Endodermal cell (in vitro differentiated cells): ENCODE measurements around the gene IFNE. TPM values are rescaled to one million over a fixed set of nuclear protein-coding genes. Genes with fewer than 3 reads are reported as not detected.

ENCODE experiments used
- DNase-seq: peaks from one replicate; pipeline ENCODE4 v3.0.0-alpha.2; 2017
- H3K27ac ChIP-seq: 2 replicates; pipeline ENCODE4 v1.5.1; 2013; ENCODE audit warnings: mild to moderate bottlenecking, low read depth, low read length, moderate library complexity
- H3K27me3 ChIP-seq: 2 replicates; pipeline ENCODE4 v1.6.1; 2013; ENCODE audit warnings: mild to moderate bottlenecking, low read length, moderate library complexity; ENCODE audit not compliant: insufficient read depth, control insufficient read depth, poor library complexity, severe bottlenecking
- H3K36me3 ChIP-seq: 2 replicates; pipeline ENCODE4 v1.7.0; 2013; ENCODE audit warnings: mild to moderate bottlenecking, low read length, moderate library complexity; ENCODE audit not compliant: control insufficient read depth, insufficient read depth
- H3K4me1 ChIP-seq: one replicate; pipeline ENCODE4 v1.7.0; 2013; ENCODE audit warnings: low read length; ENCODE audit not compliant: control insufficient read depth, insufficient read depth
- H3K4me3 ChIP-seq: 2 replicates; pipeline ENCODE4 v1.5.1; 2013; ENCODE audit warnings: mild to moderate bottlenecking, low read length, moderate library complexity
- H3K9ac ChIP-seq: 2 replicates; pipeline ENCODE4 v1.6.1; 2013; ENCODE audit warnings: mild to moderate bottlenecking, low read length, moderate library complexity; ENCODE audit not compliant: poor library complexity, severe bottlenecking; ENCODE audit errors: extremely low read depth
- H3K9me3 ChIP-seq: 2 replicates; pipeline ENCODE4 v1.6.1; 2013; ENCODE audit warnings: mild to moderate bottlenecking, low read length, moderate library complexity; ENCODE audit not compliant: control insufficient read depth
- H3K27ac Mint-ChIP-seq: 2 replicates; pipeline ENCODE4 v1.8.0; 2020; ENCODE audit warnings: mixed read lengths
- H3K27me3 Mint-ChIP-seq: 2 replicates; pipeline ENCODE4 v1.8.0; 2021; ENCODE audit warnings: mild to moderate bottlenecking, mixed read lengths; ENCODE audit not compliant: insufficient read depth
- H3K36me3 Mint-ChIP-seq: 2 replicates; pipeline ENCODE4 v1.8.0; 2020; ENCODE audit warnings: low read depth, mixed read lengths
- H3K4me1 Mint-ChIP-seq: 2 replicates; pipeline ENCODE4 v1.8.0; 2020; ENCODE audit warnings: mixed read lengths
- H3K4me3 Mint-ChIP-seq: 2 replicates; pipeline ENCODE4 v1.8.0; 2020; ENCODE audit warnings: mild to moderate bottlenecking, moderate library complexity, mixed read lengths
- H3K9me3 Mint-ChIP-seq: 2 replicates; pipeline ENCODE4 v1.8.0; 2020; ENCODE audit warnings: mild to moderate bottlenecking, mixed read lengths
- WGBS, 2 experiments: methylation state at CpG; one replicate each; pipeline versions ENCODE4 v1.1.5 to v1.1.7; 2013; ENCODE audit warnings: missing lambda C conversion rate in 2 of 2, mixed read lengths in 1 of 2; ENCODE audit not compliant: insufficient coverage in 1 of 2, insufficient read length in 1 of 2; 5-methylcytosine and 5-hydroxymethylcytosine counted together
- total RNA-seq, 2 donors: library from RNA; stranded (reverse); fragmentation: NEBNext Ultra II Directional in 1 of 2; extraction: Animal tissue kit (Norgen Biotek cat#: 25700) in 1 of 2; gene quantifications; 2 replicates in 1 of 2; 3 replicates in 1 of 2; pipeline ENCODE4 v1.2.1, GENCODE V29; 2021
- TF ChIP-seq, protein P1 (sequence below): fragments of 200-600 bp; sonication (generic); conservative IDR thresholded peaks from 2 replicates; pipeline ENCODE4 v1.5.0; 2021; ENCODE audit warnings: antibody characterized with exemption, mild to moderate bottlenecking

Gene IFNE
- total RNA-seq, 2 donors from 2014 or later: 1.5 to 2.0 TPM

- 86 to 95% methylated on average over 4 to 5 of the region's 5 CpGs for WGBS, 2 experiments
- Mint-ChIP-seq H3K27me3 (no peaks in the 10 kb centered on the region), H3K9me3 (peaks cover 52% of the 10 kb centered on the region), H3K4me3 (no peak overlapping the region), H3K27ac (no peak overlapping the region), H3K4me1 (no peaks in the 10 kb centered on the region), H3K36me3 (peaks cover 76% of the 10 kb centered on the region)
- Histone ChIP-seq H3K4me1 (no peaks in the 10 kb centered on the region), H3K27ac (no peak overlapping the region), H3K9me3 (peaks cover 43% of the 10 kb centered on the region), H3K4me3 (no peak overlapping the region), H3K27me3 (no peaks in the 10 kb centered on the region), H3K9ac (no peak overlapping the region), H3K36me3 (peaks cover 42% of the 10 kb centered on the region)
- no peak for DNase-seq
- TF ChIP-seq, protein P1, sequence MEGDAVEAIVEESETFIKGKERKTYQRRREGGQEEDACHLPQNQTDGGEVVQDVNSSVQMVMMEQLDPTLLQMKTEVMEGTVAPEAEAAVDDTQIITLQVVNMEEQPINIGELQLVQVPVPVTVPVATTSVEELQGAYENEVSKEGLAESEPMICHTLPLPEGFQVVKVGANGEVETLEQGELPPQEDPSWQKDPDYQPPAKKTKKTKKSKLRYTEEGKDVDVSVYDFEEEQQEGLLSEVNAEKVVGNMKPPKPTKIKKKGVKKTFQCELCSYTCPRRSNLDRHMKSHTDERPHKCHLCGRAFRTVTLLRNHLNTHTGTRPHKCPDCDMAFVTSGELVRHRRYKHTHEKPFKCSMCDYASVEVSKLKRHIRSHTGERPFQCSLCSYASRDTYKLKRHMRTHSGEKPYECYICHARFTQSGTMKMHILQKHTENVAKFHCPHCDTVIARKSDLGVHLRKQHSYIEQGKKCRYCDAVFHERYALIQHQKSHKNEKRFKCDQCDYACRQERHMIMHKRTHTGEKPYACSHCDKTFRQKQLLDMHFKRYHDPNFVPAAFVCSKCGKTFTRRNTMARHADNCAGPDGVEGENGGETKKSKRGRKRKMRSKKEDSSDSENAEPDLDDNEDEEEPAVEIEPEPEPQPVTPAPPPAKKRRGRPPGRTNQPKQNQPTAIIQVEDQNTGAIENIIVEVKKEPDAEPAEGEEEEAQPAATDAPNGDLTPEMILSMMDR: no peak
These were observed 43.1 kb upstream of the IFNE start for GRCh38 chr9:21525174-21525573.

- no peak overlapping the region for H3K9ac ChIP-seq
- no peak for DNase-seq
- Mint-ChIP-seq H3K4me1 (no peaks in the 10 kb centered on the region), H3K4me3 (no peak overlapping the region), H3K36me3 (peaks cover 74% of the 10 kb centered on the region), H3K27ac (no peak overlapping the region), H3K9me3 (peaks cover 52% of the 10 kb centered on the region), H3K27me3 (no peaks in the 10 kb centered on the region)
- no peak overlapping the region for H3K4me3 ChIP-seq
- peaks cover 35% of the 10 kb centered on the region for H3K9me3 ChIP-seq
- 90 to 100% methylated on average over 2 of the region's 2 CpGs for WGBS, 2 experiments
- TF ChIP-seq, protein P1: no peak
- no peaks in the 10 kb centered on the region for H3K4me1 ChIP-seq
- no peaks in the 10 kb centered on the region for H3K27me3 ChIP-seq
- H3K27ac ChIP-seq: no peak overlapping the region
- peaks cover 35% of the 10 kb centered on the region for H3K36me3 ChIP-seq
These were observed 42.2 kb upstream of the IFNE start for GRCh38 chr9:21524099-21524830.

DNA sequence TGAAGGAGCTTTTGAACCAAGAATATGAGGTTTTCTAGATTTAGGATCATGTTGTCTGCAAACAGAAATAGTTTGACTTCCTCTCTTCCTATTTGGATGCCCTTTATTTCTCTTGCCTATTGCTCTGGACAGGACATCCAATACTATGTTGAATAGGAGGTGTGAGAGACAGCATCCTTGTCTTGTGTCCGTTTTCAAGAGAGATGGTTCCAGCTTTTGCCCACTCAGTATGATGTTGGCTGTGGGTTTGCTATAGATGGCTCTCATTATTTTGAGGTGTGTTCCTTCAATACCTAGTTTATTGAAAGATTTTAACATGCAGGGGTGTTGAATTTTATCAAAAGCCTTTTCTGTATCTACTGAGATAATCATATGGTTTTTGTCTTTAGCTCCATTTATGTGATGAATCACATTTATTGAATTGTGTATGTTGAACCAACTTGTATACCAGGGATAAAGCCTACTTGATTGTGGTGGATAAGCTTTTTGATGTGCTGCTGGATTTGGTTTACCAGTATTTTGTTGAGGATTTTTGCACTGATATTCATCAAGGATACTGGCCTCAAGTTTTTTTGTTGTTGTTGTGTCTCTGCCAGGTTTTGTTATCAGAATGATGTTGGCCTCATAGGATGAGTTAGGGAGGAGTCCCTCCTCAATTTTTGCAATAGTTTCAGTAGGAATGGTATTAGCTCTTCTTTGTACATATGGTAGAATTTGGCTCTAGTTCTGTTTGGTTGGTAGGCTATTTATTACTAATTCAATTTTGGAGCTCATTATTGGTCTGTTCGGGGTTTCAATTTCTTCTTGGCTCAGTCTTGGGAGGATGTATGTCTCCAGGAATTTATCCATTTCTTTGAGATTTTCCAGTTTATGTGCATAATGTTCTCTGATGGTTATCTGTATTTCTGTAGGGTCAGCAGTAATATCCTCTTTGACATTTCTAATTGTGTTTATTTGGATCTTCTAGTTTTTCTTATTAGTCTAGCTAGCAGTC is 41.2 kb upstream of the IFNE start:
- H3K36me3 Mint-ChIP-seq: peaks cover 68% of the 10 kb centered on the region

More for the DNA sequence above, 41.2 kb upstream of the IFNE start:
- H3K4me1 Mint-ChIP-seq: no peaks in the 10 kb centered on the region
- H3K4me1 ChIP-seq: no peaks in the 10 kb centered on the region
- H3K9ac ChIP-seq: no peak overlapping the region
- H3K9me3 Mint-ChIP-seq: peaks cover 52% of the 10 kb centered on the region
- TF ChIP-seq, protein P1: no peak
- no peak for DNase-seq
- no peak overlapping the region for H3K27ac ChIP-seq
- H3K27me3 Mint-ChIP-seq: no peaks in the 10 kb centered on the region
- no peak overlapping the region for H3K4me3 Mint-ChIP-seq
- H3K4me3 ChIP-seq: no peak overlapping the region
- peaks cover 25% of the 10 kb centered on the region for H3K36me3 ChIP-seq
- no peak overlapping the region for H3K27ac Mint-ChIP-seq
- H3K9me3 ChIP-seq: peaks cover 33% of the 10 kb centered on the region
- 95% methylated on average over 2 of the region's 2 CpGs; no CpG with 5 or more reads in 1 of the 2 experiments for WGBS, 2 experiments
- H3K27me3 ChIP-seq: no peaks in the 10 kb centered on the region
